GM23338 (cell line): ENCODE results near the gene TFF1. TPM values are rescaled to one million over a fixed set of nuclear protein-coding genes. Genes with fewer than 3 reads are reported as not detected.

Experiments
- ATAC-seq: fragments of 200-7000 bp; cut with Tn5 transposase; 3 replicates; pipeline ENCODE4 v1.9.1; 2020
- DNase-seq: peaks from one replicate; pipeline ENCODE4 v3.0.0-alpha.2; 2015; ENCODE audit warnings: low spot score
- H2AFZ ChIP-seq: fragments of 200-600 bp; sonication (generic); 2 replicates; pipeline ENCODE4 v1.8.0; 2016; ENCODE audit warnings: antibody characterized with exemption, mild to moderate bottlenecking, moderate library complexity
- H3F3A ChIP-seq: fragments of 200-600 bp; sonication (generic); replicated peaks from 2 replicates; pipeline ENCODE4 v1.8.0; 2017; ENCODE audit warnings: antibody characterized with exemption, mixed run types, low read depth
- H3K27ac ChIP-seq: fragments of 200-600 bp; sonication (generic); 2 replicates; pipeline ENCODE4 v1.6.1; 2016; ENCODE audit warnings: low read depth
- H3K27me3 ChIP-seq: fragments of 200-600 bp; sonication (generic); 2 replicates; pipeline ENCODE4 v1.8.0; 2016; ENCODE audit warnings: mild to moderate bottlenecking, mixed run types, moderate library complexity; ENCODE audit not compliant: insufficient read depth
- H3K36me3 ChIP-seq: fragments of 200-600 bp; sonication (generic); 2 replicates; pipeline ENCODE4 v1.8.0; 2016; ENCODE audit warnings: mild to moderate bottlenecking; ENCODE audit not compliant: insufficient read depth
- H3K4me1 ChIP-seq: fragments of 200-600 bp; sonication (generic); 2 replicates; pipeline ENCODE4 v1.8.0; 2016; ENCODE audit warnings: mild to moderate bottlenecking, moderate library complexity; ENCODE audit not compliant: insufficient read depth
- H3K4me2 ChIP-seq: fragments of 200-600 bp; sonication (generic); 2 replicates; pipeline ENCODE4 v1.7.1; 2017; ENCODE audit warnings: mixed run types
- H3K4me3 ChIP-seq: fragments of 200-600 bp; sonication (generic); 2 replicates; pipeline ENCODE4 v1.6.1; 2016; ENCODE audit warnings: mixed run types
- H3K79me2 ChIP-seq: fragments of 200-600 bp; sonication (generic); replicated peaks from 2 replicates; pipeline ENCODE4 v1.8.0; 2017; ENCODE audit warnings: mild to moderate bottlenecking; ENCODE audit not compliant: insufficient read depth
- H3K9me2 ChIP-seq: fragments of 200-600 bp; sonication (generic); 2 replicates; pipeline ENCODE4 v1.8.0; 2017; ENCODE audit not compliant: insufficient read depth
- H4K20me1 ChIP-seq: fragments of 200-600 bp; sonication (generic); replicated peaks from 2 replicates; pipeline ENCODE4 v1.8.0; 2017; ENCODE audit warnings: mild to moderate bottlenecking; ENCODE audit not compliant: insufficient read depth
- H3K27ac Mint-ChIP-seq: 2 replicates; pipeline ENCODE4 v1.8.0; 2020; ENCODE audit warnings: inconsistent platforms, mild to moderate bottlenecking, moderate library complexity, mixed read lengths
- H3K27me3 Mint-ChIP-seq: 3 replicates; pipeline ENCODE4 v1.8.0; 2022; ENCODE audit warnings: low read depth, mild to moderate bottlenecking, moderate library complexity, mixed read lengths, inconsistent platforms; ENCODE audit not compliant: insufficient read depth, poor library complexity
- H3K36me3 Mint-ChIP-seq: 3 replicates; pipeline ENCODE4 v1.8.0; 2021; ENCODE audit warnings: low read depth, mild to moderate bottlenecking, inconsistent platforms, moderate library complexity, mixed read lengths
- H3K4me1 Mint-ChIP-seq: 3 replicates; pipeline ENCODE4 v1.8.0; 2020; ENCODE audit warnings: mild to moderate bottlenecking, inconsistent platforms, mixed read lengths
- H3K4me3 Mint-ChIP-seq: 3 replicates; pipeline ENCODE4 v1.8.0; 2021; ENCODE audit warnings: moderate library complexity, mild to moderate bottlenecking, inconsistent platforms, mixed read lengths
- H3K9me3 Mint-ChIP-seq: 3 replicates; pipeline ENCODE4 v1.8.0; 2020; ENCODE audit warnings: moderate library complexity, mild to moderate bottlenecking, inconsistent platforms, mixed read lengths
- CREB1 ChIP-seq: fragments of 250-450 bp; sonication (Bioruptor Pico); IDR thresholded peaks from 2 replicates; pipeline ENCODE4 v1.5.0; 2020; ENCODE audit warnings: low read depth, mild to moderate bottlenecking, moderate library complexity
- EZH2 ChIP-seq: fragments of 200-600 bp; sonication (generic); IDR thresholded peaks from one replicate; pipeline ENCODE4 v1.8.0; 2017; ENCODE audit warnings: antibody characterized with exemption, mild to moderate bottlenecking, low read depth; ENCODE audit not compliant: unreplicated experiment
- EZH2phosphoT487 ChIP-seq: fragments of 200-600 bp; sonication (generic); IDR thresholded peaks from one replicate; pipeline ENCODE4 v1.8.1; 2018; ENCODE audit warnings: antibody characterized with exemption; ENCODE audit not compliant: unreplicated experiment
- POLR2AphosphoS5 ChIP-seq: IDR thresholded peaks from 2 replicates; pipeline ENCODE4 v1.6.1; 2016; ENCODE audit warnings: antibody characterized with exemption, low read depth
- STAT1 ChIP-seq: IDR thresholded peaks from one replicate; pipeline ENCODE4 v1.6.1; 2016; ENCODE audit warnings: antibody characterized with exemption; ENCODE audit not compliant: unreplicated experiment
- ZNF114 ChIP-seq: fragments of 250-450 bp; sonication (Bioruptor Pico); IDR thresholded peaks from 2 replicates; pipeline ENCODE4 v1.5.0; 2020; ENCODE audit warnings: mild to moderate bottlenecking, moderate library complexity
- polyA plus RNA-seq: library from polyadenylated mRNA; unstranded; fragments of >200 nt; fragmentation: Nextera tagmentation; extraction: Ambion mirVana; gene quantifications from 2 replicates; pipeline ENCODE4 v1.2.1, GENCODE V29; 2016
- total RNA-seq: library from RNA; depleted of rRNA; stranded (reverse); fragments of >200 nt; shearing (Covaris generic); gene quantifications from 2 replicates; pipeline ENCODE4 v1.2.3, GENCODE V29; 2014
- TF ChIP-seq, protein P1 (sequence below), 2 experiments: fragments of 200-600 bp in 1 of 2; sonication (generic) in 1 of 2; conservative IDR thresholded peaks; 2 replicates each; pipeline versions ENCODE4 v1.5.1 to v1.6.1; 2016 to 2017; ENCODE audit warnings: antibody characterized with exemption in 2 of 2, low read depth in 2 of 2, mild to moderate bottlenecking in 2 of 2, moderate library complexity in 1 of 2
- TF ChIP-seq, protein P2 (sequence below): IDR thresholded peaks from one replicate; pipeline ENCODE4 v1.6.1; 2018; ENCODE audit warnings: antibody characterized with exemption; ENCODE audit not compliant: unreplicated experiment

Gene TFF1
- total and polyA plus RNA-seq, 2 experiments from 2014 or later, result not detected

DNA sequence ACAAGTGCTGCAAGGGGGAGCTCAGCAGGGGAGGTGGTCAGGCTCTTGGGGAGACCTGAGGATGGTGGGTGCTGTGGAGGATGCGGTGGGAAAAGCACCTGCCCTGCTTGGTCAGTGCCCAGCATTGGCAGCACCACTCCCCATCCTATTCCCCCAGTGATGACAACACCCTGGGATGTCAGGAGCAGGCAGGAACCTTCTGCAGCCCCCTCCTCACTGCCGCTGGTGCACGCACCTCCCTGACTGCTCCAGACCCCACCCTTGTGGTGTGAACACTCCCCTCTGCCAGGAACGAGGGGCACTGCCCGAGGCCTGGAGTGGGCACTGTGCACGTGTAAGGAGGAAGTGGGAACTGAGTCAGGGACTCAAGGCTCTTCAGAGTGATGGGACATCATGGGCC, 17.0 kb upstream of the TFF1 start:
- Histone ChIP-seq H3K4me3 (no peak overlapping the region), H3K9me2 (no peaks in the 10 kb centered on the region), H3K4me2 (no peak overlapping the region), H2AFZ (no peak overlapping the region), H4K20me1 (no peaks in the 10 kb centered on the region), H3K4me1 (no peaks in the 10 kb centered on the region), H3K79me2 (no peaks in the 10 kb centered on the region), H3K36me3 (no peaks in the 10 kb centered on the region), H3K27me3 (no peaks in the 10 kb centered on the region), H3K27ac (no peak overlapping the region), H3F3A (no peaks in the 10 kb centered on the region)
- no peak for ATAC-seq
- TF ChIP-seq EZH2, result no peak
- TF ChIP-seq ZNF114, result no peak
- no peak for TF ChIP-seq STAT1
- TF ChIP-seq EZH2phosphoT487, result no peak
- no peak for TF ChIP-seq POLR2AphosphoS5
- TF ChIP-seq CREB1 (CRISPR knock-in tag), result no peak
- TF ChIP-seq, protein P1, sequence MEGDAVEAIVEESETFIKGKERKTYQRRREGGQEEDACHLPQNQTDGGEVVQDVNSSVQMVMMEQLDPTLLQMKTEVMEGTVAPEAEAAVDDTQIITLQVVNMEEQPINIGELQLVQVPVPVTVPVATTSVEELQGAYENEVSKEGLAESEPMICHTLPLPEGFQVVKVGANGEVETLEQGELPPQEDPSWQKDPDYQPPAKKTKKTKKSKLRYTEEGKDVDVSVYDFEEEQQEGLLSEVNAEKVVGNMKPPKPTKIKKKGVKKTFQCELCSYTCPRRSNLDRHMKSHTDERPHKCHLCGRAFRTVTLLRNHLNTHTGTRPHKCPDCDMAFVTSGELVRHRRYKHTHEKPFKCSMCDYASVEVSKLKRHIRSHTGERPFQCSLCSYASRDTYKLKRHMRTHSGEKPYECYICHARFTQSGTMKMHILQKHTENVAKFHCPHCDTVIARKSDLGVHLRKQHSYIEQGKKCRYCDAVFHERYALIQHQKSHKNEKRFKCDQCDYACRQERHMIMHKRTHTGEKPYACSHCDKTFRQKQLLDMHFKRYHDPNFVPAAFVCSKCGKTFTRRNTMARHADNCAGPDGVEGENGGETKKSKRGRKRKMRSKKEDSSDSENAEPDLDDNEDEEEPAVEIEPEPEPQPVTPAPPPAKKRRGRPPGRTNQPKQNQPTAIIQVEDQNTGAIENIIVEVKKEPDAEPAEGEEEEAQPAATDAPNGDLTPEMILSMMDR (conservative IDR thresholded peaks at IDR 0.05; ENCODE audit: low read depth in 2 of 2), result no peak
- TF ChIP-seq, protein P2, sequence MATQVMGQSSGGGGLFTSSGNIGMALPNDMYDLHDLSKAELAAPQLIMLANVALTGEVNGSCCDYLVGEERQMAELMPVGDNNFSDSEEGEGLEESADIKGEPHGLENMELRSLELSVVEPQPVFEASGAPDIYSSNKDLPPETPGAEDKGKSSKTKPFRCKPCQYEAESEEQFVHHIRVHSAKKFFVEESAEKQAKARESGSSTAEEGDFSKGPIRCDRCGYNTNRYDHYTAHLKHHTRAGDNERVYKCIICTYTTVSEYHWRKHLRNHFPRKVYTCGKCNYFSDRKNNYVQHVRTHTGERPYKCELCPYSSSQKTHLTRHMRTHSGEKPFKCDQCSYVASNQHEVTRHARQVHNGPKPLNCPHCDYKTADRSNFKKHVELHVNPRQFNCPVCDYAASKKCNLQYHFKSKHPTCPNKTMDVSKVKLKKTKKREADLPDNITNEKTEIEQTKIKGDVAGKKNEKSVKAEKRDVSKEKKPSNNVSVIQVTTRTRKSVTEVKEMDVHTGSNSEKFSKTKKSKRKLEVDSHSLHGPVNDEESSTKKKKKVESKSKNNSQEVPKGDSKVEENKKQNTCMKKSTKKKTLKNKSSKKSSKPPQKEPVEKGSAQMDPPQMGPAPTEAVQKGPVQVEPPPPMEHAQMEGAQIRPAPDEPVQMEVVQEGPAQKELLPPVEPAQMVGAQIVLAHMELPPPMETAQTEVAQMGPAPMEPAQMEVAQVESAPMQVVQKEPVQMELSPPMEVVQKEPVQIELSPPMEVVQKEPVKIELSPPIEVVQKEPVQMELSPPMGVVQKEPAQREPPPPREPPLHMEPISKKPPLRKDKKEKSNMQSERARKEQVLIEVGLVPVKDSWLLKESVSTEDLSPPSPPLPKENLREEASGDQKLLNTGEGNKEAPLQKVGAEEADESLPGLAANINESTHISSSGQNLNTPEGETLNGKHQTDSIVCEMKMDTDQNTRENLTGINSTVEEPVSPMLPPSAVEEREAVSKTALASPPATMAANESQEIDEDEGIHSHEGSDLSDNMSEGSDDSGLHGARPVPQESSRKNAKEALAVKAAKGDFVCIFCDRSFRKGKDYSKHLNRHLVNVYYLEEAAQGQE, result no peak
- no peak overlapping the region for H3K4me3 Mint-ChIP-seq
- peaks cover 16% of the 10 kb centered on the region for H3K4me1 Mint-ChIP-seq
- H3K36me3 Mint-ChIP-seq, result peaks cover 6% of the 10 kb centered on the region
- peaks cover 2% of the 10 kb centered on the region for H3K27me3 Mint-ChIP-seq
- peaks cover 22% of the 10 kb centered on the region for H3K9me3 Mint-ChIP-seq
- no peak overlapping the region for H3K27ac Mint-ChIP-seq
- no peak for DNase-seq

- Mint-ChIP-seq H3K36me3 (peaks cover 6% of the 10 kb centered on the region), H3K4me3 (no peak overlapping the region), H3K4me1 (peaks cover 15% of the 10 kb centered on the region), H3K27me3 (peaks cover 2% of the 10 kb centered on the region), H3K27ac (no peak overlapping the region), H3K9me3 (peaks cover 20% of the 10 kb centered on the region)
- H3K4me3 ChIP-seq, result no peak overlapping the region
- no peak for ATAC-seq
- H2AFZ ChIP-seq, result no peak overlapping the region
- H3F3A ChIP-seq, result no peaks in the 10 kb centered on the region
- no peaks in the 10 kb centered on the region for H3K27me3 ChIP-seq
- no peak for DNase-seq
- no peaks in the 10 kb centered on the region for H3K4me1 ChIP-seq
- H3K4me2 ChIP-seq, result no peak overlapping the region
- no peak for TF ChIP-seq ZNF114
- TF ChIP-seq CREB1 (CRISPR knock-in tag), result no peak
- TF ChIP-seq POLR2AphosphoS5, result no peak
- no peak for TF ChIP-seq STAT1
- TF ChIP-seq, protein P1 (conservative IDR thresholded peaks at IDR 0.05; ENCODE audit: low read depth in 2 of 2), result no peak
- H4K20me1 ChIP-seq, result no peaks in the 10 kb centered on the region
- no peak overlapping the region for H3K27ac ChIP-seq
- no peaks in the 10 kb centered on the region for H3K79me2 ChIP-seq
- no peaks in the 10 kb centered on the region for H3K36me3 ChIP-seq
- no peaks in the 10 kb centered on the region for H3K9me2 ChIP-seq
Measured at GRCh38 chr21:42382915-42383314, 16.6 kb upstream of the TFF1 start.
